GM18951 (cell line): ENCODE data around the gene SNX9.

Experiments used
- POLR2A ChIP-seq: IDR thresholded peaks from 4 replicates; pipeline ENCODE4 v1.6.1; 2011; ENCODE audit warnings: mild to moderate bottlenecking; ENCODE audit not compliant: insufficient read length, insufficient read depth; ENCODE audit errors: extremely low read depth
- in situ Hi-C: fragments of 300-500 bp; cut with MboI; formaldehyde crosslinking; loops from one replicate; pipeline ENCODE4 v1.12.0; 2022; ENCODE audit warnings: low sequenced_read_pairs, mixed read lengths, inconsistent platforms; ENCODE audit not compliant: unreplicated experiment

SNX9 gene

GRCh38 chr6:157812425-157813171 is 10.4 kb upstream of the SNX9 start:
- TF ChIP-seq POLR2A = no peak
- in situ Hi-C loops = no loop called here

GRCh38 chr6:157813191-157813590 is 9.9 kb upstream of the SNX9 start:
- in situ Hi-C loops = no loop called here
- no peak for TF ChIP-seq POLR2A

GRCh38 chr6:157813750-157814455 is 9.1 kb upstream of the SNX9 start:
- in situ Hi-C loops = no loop called here
- TF ChIP-seq POLR2A = no peak

- no peak for TF ChIP-seq POLR2A
- in situ Hi-C loops = no loop called here
These were observed 8.2 kb upstream of the SNX9 start for GRCh38 chr6:157814883-157815282.

- no peak for TF ChIP-seq POLR2A
- in situ Hi-C loops = no loop called here
These were observed 1.6 kb upstream of the SNX9 start for GRCh38 chr6:157821342-157822033.

- in situ Hi-C loops = no loop called here
- no peak for TF ChIP-seq POLR2A
These were observed 623 bp upstream of the SNX9 start for GRCh38 chr6:157822245-157823000.

- no peak for TF ChIP-seq POLR2A
- in situ Hi-C loops = no loop called here
These were observed 703 bp downstream of the SNX9 start for GRCh38 chr6:157823528-157824370.

GRCh38 chr6:157825243-157825904 is 2.3 kb downstream of the SNX9 start:
- no peak for TF ChIP-seq POLR2A
- in situ Hi-C loops = no loop called here

GRCh38 chr6:157830354-157831017 is 7.4 kb downstream of the SNX9 start:
- in situ Hi-C loops = no loop called here
- no peak for TF ChIP-seq POLR2A

GRCh38 chr6:157831018-157831369 is 7.9 kb downstream of the SNX9 start:
- in situ Hi-C loops = no loop called here
- TF ChIP-seq POLR2A = no peak

- TF ChIP-seq POLR2A = no peak
- in situ Hi-C loops = no loop called here
These were observed 8.6 kb downstream of the SNX9 start for GRCh38 chr6:157831424-157832249.
